DMS114 treated with DMSO at 0.1 percent for 48 hours (cell line): ENCODE results near the gene ATG2B.

ENCODE experiments used
- DNase-seq: peaks from one replicate; lab custom pipeline; 2025; ENCODE audit not compliant: unreplicated experiment; lab: John Stamatoyannopoulos, UW

The ATG2B gene

DNA sequence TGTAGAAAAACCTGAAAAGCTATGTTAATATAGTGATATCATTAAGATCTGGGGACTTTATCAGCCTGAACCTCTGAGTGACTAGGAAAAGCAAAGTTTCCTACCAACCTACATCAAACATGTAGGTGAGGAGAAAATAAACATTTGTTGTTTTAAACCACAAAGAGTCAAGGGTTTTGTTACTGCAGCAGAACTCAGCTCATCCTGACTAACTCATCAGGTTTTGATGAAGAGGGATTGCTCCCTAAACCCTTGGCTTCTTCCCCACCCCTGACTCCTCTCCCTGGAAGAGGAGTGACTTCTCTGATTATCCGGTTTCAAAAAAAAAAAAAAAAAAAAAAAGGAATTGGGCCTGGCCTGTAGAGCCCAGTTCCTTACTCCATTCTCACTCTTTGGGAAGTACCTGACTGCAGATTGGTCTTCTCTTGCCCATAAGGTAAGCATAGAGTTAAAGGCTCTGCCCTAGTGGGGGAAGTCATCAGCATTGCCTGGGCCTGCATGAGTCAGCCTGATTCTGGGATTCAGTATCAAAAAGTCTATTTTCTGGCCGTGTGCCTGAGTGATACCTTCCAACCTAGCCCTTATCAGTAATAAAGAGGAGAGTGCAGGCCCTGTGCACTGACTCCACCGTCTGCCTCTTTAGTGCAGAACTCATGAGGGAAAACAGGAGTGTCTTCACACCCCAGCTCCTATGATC, 90.2 kb downstream of the ATG2B start:
- DNase-seq: no peak

DNA sequence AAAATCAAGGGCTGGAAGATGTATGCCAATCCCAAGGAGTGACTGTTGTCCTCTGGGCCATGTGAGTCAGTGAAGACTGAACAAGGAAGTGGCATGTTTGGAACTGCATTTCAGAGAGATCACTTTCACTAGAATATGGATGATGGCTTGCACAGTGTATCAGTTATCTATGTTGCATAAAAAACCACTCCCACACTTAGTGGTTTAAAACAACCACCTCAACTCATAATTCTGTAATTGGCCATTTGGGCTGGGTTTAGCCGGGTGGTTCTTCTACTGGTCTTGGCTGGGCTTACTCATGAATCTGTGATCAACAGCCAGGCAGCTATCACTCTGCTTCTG, 91.7 kb downstream of the ATG2B start:
- no peak for DNase-seq

DNA sequence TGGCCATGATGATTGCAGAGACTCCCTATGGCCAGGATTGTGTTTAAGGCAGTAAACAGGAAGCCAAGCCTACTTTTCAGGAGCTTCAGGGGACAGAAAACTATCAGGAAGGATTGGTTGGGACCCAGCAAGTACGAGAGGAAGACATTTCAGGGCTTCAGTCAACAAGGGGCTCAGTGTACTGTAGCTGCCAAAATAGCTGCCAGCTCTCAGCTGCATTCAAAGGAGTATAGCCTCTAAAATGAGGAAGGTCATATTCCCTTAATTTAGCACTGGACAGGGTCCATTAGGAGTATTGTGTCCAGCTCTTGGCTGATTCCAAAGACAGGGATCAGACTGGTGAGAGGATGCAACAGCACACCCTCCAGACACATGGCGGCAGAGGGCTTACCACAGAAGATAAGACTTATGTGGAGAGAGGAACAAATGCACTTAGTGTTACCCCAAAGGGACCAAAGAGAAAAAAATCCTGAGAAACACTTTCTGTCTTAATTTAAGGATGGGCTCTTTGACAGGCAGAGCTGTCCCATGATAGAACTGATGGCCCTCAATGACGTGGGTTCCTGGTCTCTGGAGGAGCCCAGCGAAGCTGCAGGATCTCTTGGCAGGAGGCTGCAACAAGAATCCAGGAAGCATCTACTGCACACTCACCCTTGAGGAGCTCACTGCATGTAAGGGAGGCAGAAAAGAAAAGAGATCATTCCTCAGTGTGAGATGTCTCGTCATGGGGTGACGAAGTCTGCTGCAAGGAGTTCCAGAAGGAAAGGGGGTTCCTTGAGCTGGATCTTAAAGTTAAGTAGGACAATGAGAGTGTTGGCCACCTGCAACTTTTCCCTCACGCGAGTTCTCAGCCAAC, 92.3 kb downstream of the ATG2B start:
- no peak for DNase-seq

DNA sequence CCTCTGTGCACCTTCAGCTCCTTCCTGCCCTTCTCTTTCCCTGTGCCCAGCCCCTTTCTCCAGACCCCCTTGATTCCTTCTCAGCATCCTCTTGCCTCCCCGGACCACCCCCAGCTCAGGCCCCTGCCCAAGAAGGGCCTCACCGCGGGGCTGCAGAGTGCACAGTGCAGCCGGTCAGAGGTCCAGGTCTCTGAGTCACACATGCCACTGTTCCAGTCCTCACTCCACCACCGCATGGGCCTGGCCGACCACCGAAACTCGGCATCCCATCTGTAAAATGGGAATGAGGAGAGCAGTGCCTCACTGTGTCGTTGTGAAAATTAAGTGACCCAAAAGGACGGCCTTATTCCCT, 93.8 kb downstream of the ATG2B start:
- no peak for DNase-seq

DNA sequence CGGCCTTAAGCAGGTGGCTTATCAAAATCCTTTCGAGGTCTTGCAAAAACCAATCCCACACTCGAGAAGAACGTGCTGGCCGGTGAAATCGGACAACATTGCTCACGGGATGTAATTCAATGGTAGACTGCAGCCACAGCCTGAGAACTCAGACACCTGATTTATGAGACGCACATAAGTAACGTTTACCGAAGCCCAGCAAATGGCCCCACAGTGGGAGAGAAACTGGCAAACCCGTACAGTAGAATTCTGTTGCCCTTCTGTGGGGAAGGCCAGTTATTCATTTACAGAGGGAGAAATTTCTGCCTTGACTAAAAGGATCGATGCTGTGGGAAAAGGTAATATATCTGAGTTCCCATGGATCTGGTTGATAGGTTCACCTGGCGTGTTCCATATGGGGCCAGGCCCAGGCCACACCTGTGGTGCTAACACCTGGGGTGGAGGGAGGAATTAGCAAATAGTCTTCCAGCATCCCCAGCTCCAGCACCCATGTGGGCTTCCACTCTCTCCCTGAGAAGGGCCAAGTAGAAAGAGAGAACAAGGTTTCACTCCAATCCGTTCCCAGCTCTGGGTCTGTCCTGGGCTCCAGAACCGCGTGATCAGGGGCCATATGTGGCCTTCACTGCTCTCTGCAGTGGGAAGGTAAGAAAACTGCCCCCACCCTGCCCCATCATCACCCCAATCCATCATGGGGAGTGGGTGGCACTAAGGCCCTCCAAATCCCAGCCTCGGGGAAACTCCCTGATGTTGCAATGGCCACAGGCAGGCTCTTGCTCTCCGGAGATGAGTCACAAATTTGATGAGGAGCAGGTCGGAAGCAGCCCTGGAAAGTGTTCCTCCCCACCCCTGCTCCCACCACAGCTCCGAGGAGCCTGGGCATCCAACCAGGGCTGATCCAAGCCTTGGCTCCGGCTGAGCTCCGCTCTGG, 94.4 kb downstream of the ATG2B start:
- DNase-seq: no peak

DNA sequence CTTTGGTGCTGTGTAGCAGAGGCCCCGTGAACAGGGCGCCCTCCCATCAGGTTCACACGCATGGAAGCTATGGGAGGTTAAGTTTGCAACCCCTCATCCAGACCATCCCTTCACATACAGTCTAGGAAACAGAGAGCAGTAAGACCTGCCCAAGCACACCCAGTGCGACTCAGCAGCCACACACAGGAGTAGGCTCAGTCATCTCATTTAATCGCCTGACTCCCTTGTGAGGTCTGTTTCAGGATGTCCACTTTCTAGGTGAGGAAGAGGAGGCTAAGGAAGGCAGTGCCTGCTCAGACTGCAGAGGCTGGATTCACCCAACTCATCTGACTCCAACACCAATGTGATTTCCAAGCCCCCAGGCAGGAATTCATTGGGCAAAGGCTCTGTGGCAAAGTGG, 95.2 kb downstream of the ATG2B start:
- no peak for DNase-seq

DNA sequence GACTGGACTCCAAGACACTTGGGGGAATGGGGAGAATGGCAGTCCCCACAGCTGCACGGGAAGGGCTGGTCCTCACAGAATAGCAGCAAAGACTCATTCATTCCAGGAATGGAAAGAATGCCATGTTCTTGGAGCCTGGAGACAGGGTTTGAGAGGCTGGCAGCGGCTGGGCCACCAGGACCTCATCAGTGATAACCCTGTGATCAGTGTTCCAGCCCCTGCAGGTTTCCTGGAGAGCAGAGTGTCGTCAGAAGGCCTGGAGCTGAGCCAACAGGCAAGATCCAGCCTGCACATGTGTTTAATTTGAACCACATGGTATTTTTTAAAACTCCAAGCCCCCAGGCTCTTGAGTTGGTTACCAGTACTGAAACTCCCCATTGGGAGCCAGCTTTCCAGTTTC, 95.8 kb downstream of the ATG2B start:
- no peak for DNase-seq

DNA sequence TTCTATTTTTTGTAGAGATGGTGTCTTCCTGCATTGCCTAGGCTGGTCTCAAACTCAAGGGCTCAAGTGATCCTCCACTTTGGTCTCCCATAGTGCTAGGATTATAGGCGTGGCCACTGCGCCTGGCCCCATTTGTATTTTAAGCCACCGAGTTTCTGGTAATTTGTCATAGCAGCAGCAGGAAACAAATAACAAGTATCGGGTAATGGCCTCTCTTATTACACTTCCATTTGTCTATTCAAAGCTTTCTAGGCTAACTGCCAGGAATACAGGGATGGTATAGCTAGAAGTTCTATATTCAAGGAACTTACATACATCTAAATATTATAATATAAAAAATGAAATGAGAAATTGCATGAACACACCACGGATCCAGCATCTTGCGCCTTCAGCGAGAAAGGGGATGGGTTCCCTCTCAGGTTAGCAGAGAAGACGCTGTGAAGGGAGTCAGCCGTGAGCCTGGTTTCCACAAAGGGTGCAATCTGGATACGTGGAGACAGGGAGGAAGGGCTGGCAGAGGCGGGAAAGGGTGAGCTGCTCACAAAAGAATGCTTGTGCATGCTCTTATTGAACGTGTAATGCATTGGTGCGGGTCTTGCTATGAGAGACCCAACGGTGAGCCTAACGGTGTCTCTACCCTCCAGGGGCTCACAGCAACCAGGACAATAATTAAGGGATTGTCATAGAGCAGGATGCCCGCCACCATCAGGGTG, 97.6 kb downstream of the ATG2B start:
- no peak for DNase-seq

DNA sequence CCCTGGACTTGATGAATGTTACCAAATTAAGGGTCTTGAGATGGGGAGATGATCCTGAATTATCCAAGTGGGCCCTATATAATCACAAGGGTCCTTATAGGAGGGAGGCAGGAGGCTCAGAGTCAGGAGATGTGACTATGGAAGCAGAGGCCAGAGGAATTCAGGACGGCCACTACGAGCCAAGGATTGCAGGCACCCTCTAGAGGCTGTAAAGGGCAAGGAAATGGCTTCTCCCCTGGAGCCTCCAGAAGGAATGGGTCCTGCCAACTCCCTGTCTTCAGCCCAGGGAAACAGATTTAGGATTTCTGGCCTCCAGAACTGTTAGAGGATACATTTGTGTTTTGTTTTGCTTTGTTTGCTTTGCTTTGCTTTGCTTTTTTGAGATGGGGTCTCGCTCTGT, 98.3 kb downstream of the ATG2B start:
- DNase-seq: no peak

DNA sequence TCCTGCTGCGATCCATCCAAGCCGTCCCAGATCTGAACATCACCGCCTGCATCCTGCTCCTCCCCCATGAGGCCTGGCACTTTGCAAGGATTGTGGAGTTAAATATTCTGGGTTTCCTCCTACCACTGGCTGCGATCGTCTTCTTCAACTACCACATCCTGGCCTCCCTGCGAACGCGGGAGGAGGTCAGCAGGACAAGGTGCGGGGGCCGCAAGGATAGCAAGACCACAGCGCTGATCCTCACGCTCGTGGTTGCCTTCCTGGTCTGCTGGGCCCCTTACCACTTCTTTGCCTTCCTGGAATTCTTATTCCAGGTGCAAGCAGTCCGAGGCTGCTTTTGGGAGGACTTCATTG, 99.0 kb downstream of the ATG2B start:
- no peak for DNase-seq

DNA sequence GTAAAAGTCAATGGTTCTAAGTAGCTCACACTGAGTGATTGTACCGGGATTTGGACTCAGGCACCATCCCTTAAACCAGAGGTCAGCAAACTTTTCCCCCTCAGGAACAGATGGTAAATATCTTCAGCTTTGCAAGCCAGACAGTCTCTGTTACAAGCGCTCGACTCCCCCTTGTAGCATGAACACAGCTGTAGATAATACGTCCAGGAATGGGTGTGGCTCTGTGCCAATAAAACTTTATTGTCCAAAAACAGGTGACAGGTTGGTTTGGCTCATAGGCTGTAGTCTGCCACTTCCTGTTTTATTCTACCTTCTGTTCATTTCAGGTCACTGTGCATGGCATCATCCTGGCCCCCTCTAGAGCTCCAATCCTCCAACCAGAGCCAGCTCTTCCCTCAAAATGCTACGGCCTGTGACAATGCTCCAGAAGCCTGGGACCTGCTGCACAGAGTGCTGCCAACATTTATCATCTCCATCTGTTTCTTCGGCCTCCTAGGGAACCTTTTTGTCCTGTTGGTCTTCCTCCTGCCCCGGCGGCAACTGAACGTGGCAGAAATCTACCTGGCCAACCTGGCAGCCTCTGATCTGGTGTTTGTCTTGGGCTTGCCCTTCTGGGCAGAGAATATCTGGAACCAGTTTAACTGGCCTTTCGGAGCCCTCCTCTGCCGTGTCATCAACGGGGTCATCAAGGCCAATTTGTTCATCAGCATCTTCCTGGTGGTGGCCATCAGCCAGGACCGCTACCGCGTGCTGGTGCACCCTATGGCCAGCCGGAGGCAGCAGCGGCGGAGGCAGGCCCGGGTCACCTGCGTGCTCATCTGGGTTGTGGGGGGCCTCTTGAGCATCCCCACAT, 99.6 kb downstream of the ATG2B start:
- DNase-seq: no peak

DNA sequence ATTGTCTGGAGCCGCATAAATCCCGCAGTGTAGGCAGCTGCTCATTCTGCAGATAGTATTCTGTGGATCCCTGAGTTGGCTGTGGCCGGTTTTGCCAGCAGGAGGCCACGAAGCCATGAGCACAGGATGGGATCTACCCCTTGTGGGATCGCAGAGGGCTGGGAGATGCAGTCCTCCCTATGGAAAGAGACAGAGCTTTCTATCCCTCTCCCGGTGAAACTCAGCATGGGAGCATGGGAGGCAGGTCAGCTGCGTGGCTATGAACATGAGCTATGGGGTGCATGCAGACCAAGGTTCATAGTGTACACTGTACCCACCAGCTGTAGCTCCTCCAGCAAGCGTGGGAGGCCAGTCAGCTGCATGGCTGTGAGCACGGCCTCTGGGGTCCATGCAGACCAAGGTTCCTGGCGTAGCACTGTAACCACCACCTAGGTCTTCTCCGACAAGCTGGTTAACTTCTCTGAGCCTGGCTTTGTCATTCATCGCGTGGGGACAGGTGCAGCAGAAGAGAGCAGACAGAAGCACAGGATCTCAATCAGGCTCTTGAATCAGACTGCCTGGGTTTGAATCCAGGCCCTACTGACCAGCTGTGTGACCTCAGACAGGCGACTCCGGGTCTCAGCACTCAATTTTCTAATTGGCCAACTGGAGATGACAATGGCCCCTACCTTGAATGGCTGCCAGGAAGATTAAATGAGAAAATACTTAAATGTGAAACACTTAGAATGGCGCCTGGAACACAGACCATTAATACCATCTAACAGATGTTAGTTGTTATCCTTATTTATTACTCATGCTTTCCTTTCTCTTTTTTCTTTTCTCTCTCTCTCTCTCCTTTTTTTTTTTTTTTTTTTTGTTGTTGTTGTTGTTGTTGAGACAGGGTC, 101.1 kb downstream of the ATG2B start:
- DNase-seq: no peak

DNA sequence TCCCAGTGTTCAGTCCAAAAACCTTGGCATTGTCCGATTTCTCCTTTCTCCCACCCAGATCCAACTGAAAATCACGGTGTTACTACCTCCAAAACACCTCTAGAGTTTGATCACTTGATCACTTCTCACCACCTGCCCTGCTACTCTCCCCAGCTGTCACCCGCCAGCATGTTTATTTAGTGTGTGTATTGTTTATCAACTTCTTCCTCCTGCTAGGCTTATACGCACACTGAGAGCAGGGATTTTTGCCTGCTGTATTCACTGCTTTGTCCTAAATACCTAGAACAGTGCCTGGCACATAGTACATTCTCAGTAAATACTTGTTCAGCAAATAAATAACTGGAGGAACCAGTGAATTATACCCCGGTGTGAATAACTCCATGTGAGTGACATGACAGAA, 102.1 kb downstream of the ATG2B start:
- no peak for DNase-seq

DNA sequence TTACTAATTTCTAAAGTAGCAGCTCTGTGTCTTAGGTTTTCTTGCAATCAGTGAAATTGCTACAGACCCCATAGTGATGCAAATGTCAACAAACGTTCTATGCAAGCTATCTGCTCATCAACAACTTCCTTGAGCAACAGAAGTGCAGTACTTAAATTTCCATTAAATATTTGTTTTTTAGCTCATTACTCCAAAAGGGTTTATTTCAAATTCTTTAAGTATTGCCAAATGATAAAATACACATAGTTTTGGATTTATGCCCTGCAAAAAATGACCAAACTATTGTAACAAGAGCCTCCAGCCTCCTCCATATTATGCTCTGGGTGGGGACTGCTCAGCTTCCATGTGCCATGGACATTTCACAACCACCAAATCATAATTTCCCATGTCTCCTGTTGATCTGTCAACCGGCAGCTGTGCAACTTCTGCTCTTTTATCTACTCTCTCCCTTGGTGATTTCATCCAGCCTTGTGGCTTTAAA, 102.8 kb downstream of the ATG2B start:
- no peak for DNase-seq

DNA sequence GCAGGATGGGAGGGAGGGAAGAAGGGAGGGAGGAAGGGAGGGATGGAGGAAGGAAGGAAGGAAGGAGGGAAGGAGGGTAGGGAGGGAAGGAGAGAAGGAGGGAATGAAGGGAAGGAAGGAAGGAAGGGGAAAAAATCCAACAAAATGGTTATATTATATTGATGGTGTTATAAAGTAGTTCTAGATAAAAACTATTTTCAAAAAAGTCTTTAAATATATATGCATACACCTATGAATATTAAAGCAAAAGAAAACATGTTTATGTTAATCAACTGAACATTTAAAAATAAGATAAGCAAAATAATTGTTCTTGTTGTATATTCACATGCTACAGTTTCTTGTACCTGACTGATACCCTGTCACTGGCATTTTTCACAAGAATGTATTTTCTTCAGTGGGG, 105.2 kb downstream of the ATG2B start:
- DNase-seq: no peak

DNA sequence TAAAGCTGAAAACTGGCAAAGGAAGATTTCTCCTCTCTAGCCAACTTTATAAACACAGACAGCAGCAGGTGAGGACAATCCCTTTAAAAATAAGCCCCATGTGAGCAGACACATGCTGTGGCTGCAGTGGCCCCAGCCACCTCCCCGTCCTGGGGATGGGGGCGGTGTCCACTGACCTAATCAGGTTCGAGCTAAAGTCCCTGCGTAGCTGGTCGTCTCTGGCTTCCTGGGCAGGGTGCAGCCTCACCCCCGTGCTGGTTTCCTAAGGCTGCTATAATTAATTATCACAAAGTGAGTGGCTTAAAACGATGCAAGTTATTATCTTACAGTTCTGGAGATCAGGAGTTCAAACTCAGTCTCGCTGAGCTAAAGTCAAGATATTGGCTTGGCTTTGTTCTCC, 106.1 kb downstream of the ATG2B start:
- DNase-seq: no peak

DNA sequence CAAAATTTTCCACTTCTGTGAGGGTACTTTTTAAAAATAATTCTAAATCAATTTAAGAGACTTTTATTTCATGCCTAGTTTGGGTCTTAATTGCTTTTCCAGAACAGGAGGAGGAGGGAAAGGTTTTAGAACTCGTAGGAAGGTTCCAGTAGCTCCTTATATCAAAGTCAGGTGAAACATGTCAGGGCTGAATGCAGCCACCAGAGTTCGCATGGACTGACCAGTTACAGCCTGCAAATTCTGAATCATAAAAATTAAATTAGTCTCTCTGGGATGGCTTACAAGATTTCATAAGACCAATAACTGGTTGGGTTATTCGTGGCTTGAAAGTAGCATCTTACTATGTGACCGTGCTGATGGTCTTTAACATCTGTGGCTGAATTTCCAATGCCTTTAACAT, 106.7 kb downstream of the ATG2B start:
- DNase-seq: no peak

DNA sequence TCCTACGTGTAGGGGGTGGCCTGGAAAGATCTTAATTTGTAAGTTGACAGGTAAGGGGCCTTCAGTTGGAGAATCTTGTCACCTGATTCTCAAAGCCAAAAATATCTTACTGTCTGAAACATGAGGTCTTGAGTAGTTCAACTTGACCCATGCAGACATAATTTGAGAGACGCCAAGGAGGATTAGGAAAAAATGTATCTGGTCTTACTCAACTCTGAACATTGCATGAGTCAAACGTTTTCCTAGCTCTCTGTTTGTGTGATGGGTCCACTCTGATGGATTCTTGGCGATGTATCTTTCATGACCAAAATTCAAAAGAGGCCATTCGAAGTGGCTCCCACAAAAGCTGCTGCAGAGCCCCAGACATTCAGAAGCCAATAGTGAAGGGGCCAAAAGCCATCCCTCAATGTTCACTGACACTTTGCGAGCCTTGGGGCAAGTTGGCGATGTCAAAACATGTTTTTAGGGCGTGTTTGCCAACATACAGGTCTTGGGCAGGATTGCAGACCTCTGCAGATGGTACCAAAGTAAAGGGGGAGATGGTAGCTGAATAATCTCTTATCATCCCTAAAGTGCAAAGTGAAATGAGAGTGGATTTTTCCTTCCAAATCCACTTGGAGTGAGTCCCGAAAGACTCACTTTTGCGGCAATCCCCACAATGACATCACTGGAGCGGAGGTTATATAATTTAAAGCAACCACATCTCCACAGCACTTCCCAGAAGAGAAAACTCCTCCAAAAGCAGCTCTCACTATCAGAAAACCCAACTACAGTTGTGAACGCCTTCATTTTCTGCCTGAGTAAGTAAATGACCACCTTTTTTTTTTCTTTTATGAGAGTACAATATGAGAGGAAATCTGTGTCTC, 107.4 kb downstream of the ATG2B start, which contains the start of gene BDKRB1:
Gene BDKRB1 (plus strand): TSS at position 710 of the 866 bp plus-strand sequence. CDS start 7,473 bp downstream, outside the sequence.
- no peak for DNase-seq
